IPS-18a (cell line): ENCODE measurements around the gene DLG2.
A peak's percentile ranks its signal among the peaks of the same experiment; 100 is the strongest.

ENCODE experiments used
- H3K27ac ChIP-seq: one replicate; pipeline ENCODE4 v1.5.1; 2013; ENCODE audit warnings: low read length
- H3K27me3 ChIP-seq: one replicate; pipeline ENCODE4 v1.6.1; 2013; ENCODE audit warnings: mild to moderate bottlenecking, low read length; ENCODE audit not compliant: control insufficient read depth, insufficient read depth
- H3K36me3 ChIP-seq: one replicate; pipeline ENCODE4 v1.6.1; 2013; ENCODE audit warnings: low read depth, low read length; ENCODE audit not compliant: control insufficient read depth
- H3K4me1 ChIP-seq: one replicate; pipeline ENCODE4 v1.6.1; 2013; ENCODE audit warnings: low read depth, low read length; ENCODE audit not compliant: control insufficient read depth
- H3K4me3 ChIP-seq: one replicate; pipeline ENCODE4 v1.5.1; 2013; ENCODE audit warnings: low read length
- H3K9ac ChIP-seq: one replicate; pipeline ENCODE4 v1.6.1; 2013; ENCODE audit warnings: mild to moderate bottlenecking, low read length, moderate library complexity
- H3K9me3 ChIP-seq: one replicate; pipeline ENCODE4 v1.6.1; 2013; ENCODE audit warnings: low read depth, low read length; ENCODE audit not compliant: control insufficient read depth

The DLG2 gene

GRCh38 chr11:84097186-84097585, 1530.0 kb downstream of the DLG2 start:
- H3K27me3 ChIP-seq: no peaks in the 10 kb centered on the region
- H3K4me3 ChIP-seq: no peak overlapping the region
- H3K27ac ChIP-seq: no peak overlapping the region
- H3K9ac ChIP-seq: no peak overlapping the region
- H3K9me3 ChIP-seq: no peaks in the 10 kb centered on the region
- no peaks in the 10 kb centered on the region for H3K36me3 ChIP-seq
- peaks cover 3% of the 10 kb centered on the region for H3K4me1 ChIP-seq

GRCh38 chr11:84091212-84091986, 1535.7 kb downstream of the DLG2 start:
- no peaks in the 10 kb centered on the region for H3K9me3 ChIP-seq
- no peaks in the 10 kb centered on the region for H3K36me3 ChIP-seq
- H3K9ac ChIP-seq: no peak overlapping the region
- no peaks in the 10 kb centered on the region for H3K27me3 ChIP-seq
- H3K27ac ChIP-seq: no peak overlapping the region
- no peak overlapping the region for H3K4me3 ChIP-seq
- H3K4me1 ChIP-seq: no peaks in the 10 kb centered on the region

DNA sequence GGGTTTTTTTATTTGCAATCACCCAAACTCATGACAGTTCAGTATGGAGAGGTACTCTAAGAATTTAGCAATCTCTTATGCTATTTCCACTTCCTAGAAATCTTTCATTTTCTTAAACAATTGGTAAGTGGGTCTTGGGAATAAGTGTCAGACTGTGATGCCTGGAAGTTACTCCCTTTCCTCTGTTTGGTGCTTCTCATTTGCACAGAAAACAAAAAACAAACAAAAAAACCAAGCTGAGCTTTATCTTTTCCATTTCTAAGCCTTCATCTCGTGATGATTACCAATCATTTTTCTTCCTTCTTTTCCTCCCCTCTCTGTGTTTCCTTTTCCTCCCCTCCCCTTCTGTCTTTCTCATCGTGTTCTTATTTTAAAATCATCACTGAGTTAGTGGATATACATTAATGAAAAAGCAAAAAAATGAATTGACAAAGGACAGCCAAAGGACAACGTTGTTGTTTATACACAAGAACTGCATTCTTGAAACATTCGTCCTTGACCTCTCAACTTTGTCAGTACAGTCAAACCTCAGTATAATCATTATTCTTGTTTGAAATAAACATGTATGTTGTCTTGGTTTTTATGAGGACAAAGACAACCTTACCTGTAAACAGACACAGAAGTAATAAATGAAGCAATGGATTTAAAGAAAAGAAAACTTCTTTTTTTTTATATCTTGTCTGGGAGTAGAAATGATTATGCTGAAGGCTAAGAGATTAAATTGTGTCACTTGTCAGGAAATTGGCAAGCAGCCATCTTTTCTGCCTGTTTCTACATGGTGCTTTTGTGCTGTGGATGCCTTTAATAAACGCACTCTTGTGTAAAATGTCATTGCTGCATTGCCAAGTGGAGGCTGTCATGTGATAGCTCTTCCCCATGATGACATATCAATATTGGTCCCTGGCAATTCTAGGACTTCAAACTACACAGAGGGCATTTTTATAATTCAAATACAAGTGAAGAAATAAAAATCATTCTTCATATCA, 1537.8 kb downstream of the DLG2 start:
- Histone ChIP-seq H3K9me3 (no peaks in the 10 kb centered on the region), H3K9ac (no peak overlapping the region), H3K27me3 (no peaks in the 10 kb centered on the region), H3K4me3 (no peak overlapping the region), H3K4me1 (no peaks in the 10 kb centered on the region), H3K27ac (no peak overlapping the region), H3K36me3 (no peaks in the 10 kb centered on the region)

- Histone ChIP-seq H3K36me3 (no peaks in the 10 kb centered on the region), H3K9ac (no peak overlapping the region), H3K4me3 (no peak overlapping the region), H3K27ac (no peak overlapping the region), H3K9me3 (no peaks in the 10 kb centered on the region), H3K4me1 (no peaks in the 10 kb centered on the region), H3K27me3 (no peaks in the 10 kb centered on the region)
These were observed 1555.3 kb downstream of the DLG2 start for GRCh38 chr11:84071851-84072250.

GRCh38 chr11:84069048-84069447, 1558.1 kb downstream of the DLG2 start:
- Histone ChIP-seq H3K9me3 (no peaks in the 10 kb centered on the region), H3K27me3 (no peaks in the 10 kb centered on the region), H3K4me3 (no peak overlapping the region), H3K27ac (no peak overlapping the region), H3K9ac (no peak overlapping the region), H3K36me3 (no peaks in the 10 kb centered on the region), H3K4me1 (no peaks in the 10 kb centered on the region)

GRCh38 chr11:84061726-84062125, 1565.4 kb downstream of the DLG2 start:
- Histone ChIP-seq H3K4me3 (no peak overlapping the region), H3K9me3 (no peaks in the 10 kb centered on the region), H3K27ac (no peak overlapping the region), H3K36me3 (no peaks in the 10 kb centered on the region), H3K4me1 (no peaks in the 10 kb centered on the region), H3K27me3 (no peaks in the 10 kb centered on the region), H3K9ac (no peak overlapping the region)

GRCh38 chr11:84056653-84057376, 1570.3 kb downstream of the DLG2 start:
- Histone ChIP-seq H3K9ac (no peak overlapping the region), H3K36me3 (no peaks in the 10 kb centered on the region), H3K4me1 (no peaks in the 10 kb centered on the region), H3K27me3 (no peaks in the 10 kb centered on the region), H3K9me3 (no peaks in the 10 kb centered on the region), H3K27ac (peak overlapping the region; percentile 14), H3K4me3 (no peak overlapping the region)

DNA sequence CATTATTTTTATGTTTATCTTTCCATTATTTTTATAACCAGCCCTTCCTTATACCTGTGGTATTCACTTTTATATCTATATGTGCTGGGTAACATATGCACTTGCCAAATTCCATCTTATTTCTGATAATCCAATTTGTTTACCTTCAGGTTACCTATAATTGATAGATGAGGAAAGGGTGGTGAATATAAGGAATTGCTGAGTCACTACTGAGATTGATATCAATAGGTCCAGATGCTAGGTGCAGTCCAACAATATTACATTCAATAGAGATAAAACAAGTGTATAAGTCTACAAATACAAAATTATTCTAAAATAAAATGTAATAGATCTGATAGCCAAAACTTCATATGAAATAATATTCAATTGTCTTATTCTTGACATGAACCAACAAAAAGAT, 1582.0 kb downstream of the DLG2 start:
- no peaks in the 10 kb centered on the region for H3K36me3 ChIP-seq
- no peaks in the 10 kb centered on the region for H3K9me3 ChIP-seq
- no peak overlapping the region for H3K27ac ChIP-seq
- H3K4me3 ChIP-seq: no peak overlapping the region
- no peak overlapping the region for H3K9ac ChIP-seq
- no peaks in the 10 kb centered on the region for H3K4me1 ChIP-seq
- no peaks in the 10 kb centered on the region for H3K27me3 ChIP-seq

DNA sequence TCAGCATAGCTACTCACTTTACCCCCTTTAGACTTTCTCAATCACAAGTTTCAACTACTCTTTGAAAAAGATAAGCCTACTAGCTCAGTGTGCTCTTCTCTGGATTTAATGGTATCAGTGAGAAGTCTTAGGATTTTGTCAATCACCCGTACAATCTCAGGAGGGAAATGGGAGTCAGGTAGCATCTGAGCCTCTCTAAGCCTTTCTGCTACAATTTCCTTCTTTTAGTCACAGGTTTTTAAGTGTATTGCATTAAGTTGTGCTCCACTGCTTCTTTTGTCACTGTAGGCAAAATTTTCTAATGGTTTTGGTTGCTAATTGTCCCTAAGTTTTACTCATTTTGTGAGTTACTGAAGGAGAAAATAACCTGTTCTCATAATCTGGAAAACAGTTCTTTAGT, 1582.4 kb downstream of the DLG2 start:
- H3K27me3 ChIP-seq: no peaks in the 10 kb centered on the region
- no peak overlapping the region for H3K4me3 ChIP-seq
- H3K36me3 ChIP-seq: no peaks in the 10 kb centered on the region
- no peak overlapping the region for H3K27ac ChIP-seq
- H3K9ac ChIP-seq: no peak overlapping the region
- no peaks in the 10 kb centered on the region for H3K9me3 ChIP-seq
- no peaks in the 10 kb centered on the region for H3K4me1 ChIP-seq

GRCh38 chr11:84036664-84037194, 1590.4 kb downstream of the DLG2 start:
- Histone ChIP-seq H3K36me3 (no peaks in the 10 kb centered on the region), H3K9ac (no peak overlapping the region), H3K27ac (no peak overlapping the region), H3K27me3 (no peaks in the 10 kb centered on the region), H3K9me3 (no peaks in the 10 kb centered on the region), H3K4me3 (no peak overlapping the region), H3K4me1 (no peaks in the 10 kb centered on the region)

DNA sequence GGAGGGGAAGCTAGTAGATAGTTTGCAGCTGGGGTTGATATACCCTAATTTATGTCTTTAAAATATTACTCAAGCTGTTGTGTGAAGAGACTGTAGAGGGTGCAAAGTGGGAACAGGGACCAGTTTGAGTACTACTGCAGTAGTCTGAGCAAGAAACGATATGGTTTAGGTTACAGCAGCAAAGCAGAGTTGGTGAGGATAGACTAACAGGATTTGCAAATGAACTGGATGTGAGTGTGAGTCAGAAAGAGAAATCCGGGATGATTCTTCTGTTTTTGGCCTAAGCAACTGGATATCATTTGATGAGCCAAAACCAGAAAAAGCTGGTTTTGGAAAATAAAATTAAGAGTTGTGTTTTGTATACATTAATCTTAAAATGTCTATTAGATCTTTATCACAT, 1591.5 kb downstream of the DLG2 start:
- H3K9me3 ChIP-seq: no peaks in the 10 kb centered on the region
- no peak overlapping the region for H3K27ac ChIP-seq
- H3K36me3 ChIP-seq: no peaks in the 10 kb centered on the region
- no peak overlapping the region for H3K4me3 ChIP-seq
- H3K9ac ChIP-seq: no peak overlapping the region
- H3K4me1 ChIP-seq: no peaks in the 10 kb centered on the region
- H3K27me3 ChIP-seq: no peaks in the 10 kb centered on the region
